HepG2 (cell line): ENCODE results near the gene TEC.

ENCODE experiments used
- CBX1 ChIP-seq: IDR thresholded peaks from one replicate; pipeline ENCODE4 v1.6.1; 2016; ENCODE audit warnings: antibody characterized with exemption, low read depth
- CEBPB ChIP-seq: IDR thresholded peaks from 2 replicates; pipeline ENCODE4 v1.6.1; 2011; ENCODE audit warnings: low read depth, low read length, improper control_type of control experiment, borderline replicate concordance
- EP300 ChIP-seq, 3 experiments: sonication (generic) in 1 of 3; formaldehyde crosslinking in 1 of 3; IDR thresholded peaks; 2 replicates each; pipeline versions ENCODE4 v1.5.1 to v1.6.1; 2011 to 2020; ENCODE audit warnings: low read depth in 2 of 3, low read length in 2 of 3, borderline replicate concordance in 1 of 3, improper control_type of control experiment in 1 of 3, mild to moderate bottlenecking in 1 of 3, missing genetic modification reagents in 1 of 3, moderate library complexity in 1 of 3
- FOXM1 ChIP-seq: sonication (generic); formaldehyde crosslinking; IDR thresholded peaks from 2 replicates; pipeline ENCODE4 v1.5.0; 2020; ENCODE audit warnings: missing genetic modification reagents
- GATAD2A ChIP-seq: IDR thresholded peaks from 2 replicates; pipeline ENCODE4 v1.6.1; 2016
- HNRNPLL ChIP-seq: fragments of 200-400 bp; formaldehyde crosslinking; IDR thresholded peaks from 2 replicates; pipeline ENCODE4 v1.6.1; 2017; ENCODE audit warnings: mild to moderate bottlenecking, low read depth, low read length; ENCODE audit not compliant: poor library complexity, severe bottlenecking
- HOXA7 ChIP-seq: sonication (generic); formaldehyde crosslinking; IDR thresholded peaks from 2 replicates; pipeline ENCODE4 v1.8.1; 2022; ENCODE audit warnings: mild to moderate bottlenecking, missing genetic modification reagents, moderate library complexity
- ZBTB8A ChIP-seq: sonication (generic); formaldehyde crosslinking; IDR thresholded peaks from 2 replicates; pipeline ENCODE4 v1.4.0; 2020; ENCODE audit warnings: mild to moderate bottlenecking, low read depth, missing genetic modification reagents, borderline replicate concordance
- ZNF235 ChIP-seq: sonication (generic); formaldehyde crosslinking; IDR thresholded peaks from 2 replicates; pipeline ENCODE4 v1.8.1; 2023; ENCODE audit warnings: mild to moderate bottlenecking, missing genetic modification reagents, borderline replicate concordance
- ZNF674 ChIP-seq: sonication (generic); formaldehyde crosslinking; IDR thresholded peaks from 2 replicates; pipeline ENCODE4 v1.5.0; 2020; ENCODE audit warnings: low read depth, mild to moderate bottlenecking, missing genetic modification reagents

DNA sequence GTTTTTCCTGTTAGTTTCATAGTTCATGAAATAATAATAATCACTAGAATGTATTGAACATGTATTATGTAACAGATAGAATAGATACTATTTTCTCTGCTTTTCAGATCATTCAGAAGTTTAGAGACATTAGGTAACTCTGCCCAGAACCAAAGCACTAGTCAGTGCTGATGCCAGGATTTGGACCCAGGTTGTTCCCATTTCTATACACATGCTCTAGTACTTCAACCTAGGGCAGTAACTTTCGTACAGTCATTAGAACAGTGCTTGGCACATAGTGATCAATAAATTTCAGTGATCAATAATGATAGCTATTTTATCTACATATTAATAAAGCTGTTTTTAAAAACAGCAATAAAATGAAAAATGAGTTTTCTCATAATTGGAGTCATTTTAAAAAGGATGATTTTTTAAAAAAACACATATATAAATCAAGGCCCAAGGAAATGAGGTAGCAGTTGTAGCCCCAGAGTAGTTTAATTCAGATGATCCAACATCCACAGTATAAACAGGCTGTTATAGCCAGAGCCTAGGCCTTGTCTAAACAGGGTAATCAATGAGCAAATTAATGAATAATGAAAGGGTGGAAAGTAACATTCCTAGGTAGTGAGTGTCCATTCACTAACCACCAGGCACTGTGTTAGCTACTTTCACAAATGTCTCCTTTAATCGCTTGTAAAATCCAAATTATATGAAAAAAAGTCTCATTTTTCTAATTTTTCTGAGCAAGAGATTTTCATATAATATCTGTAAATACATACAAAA lies 161.1 kb downstream of the TEC start:
- TF ChIP-seq EP300 (IDR thresholded peaks at IDR 0.05; ENCODE audit: low read depth in 2 of 2, low read length in 2 of 2) (no peak), EP300 (CRISPR knock-in tag; IDR thresholded peaks at IDR 0.05; ENCODE audit: borderline replicate concordance) (no peak), ZNF235 (CRISPR knock-in tag) (no peak), FOXM1 (CRISPR knock-in tag) (no peak), CBX1 (no peak), HNRNPLL (no peak), ZBTB8A (CRISPR knock-in tag) (no peak), HOXA7 (no peak), GATAD2A (CRISPR knock-in tag) (no peak), CEBPB (no peak), ZNF674 (CRISPR knock-in tag) (no peak)
